NCI-H345 treated with DMSO at 0.1 percent for 48 hours (cell line): ENCODE results near the gene CCNB1.
"Not testable (repeated sequence)": the region's sequence is repeated elsewhere in the genome, so short reads cannot be mapped to it uniquely, and the experiment has no call there.

Experiments
- DNase-seq: peaks from one replicate; lab custom pipeline; 2025; ENCODE audit not compliant: unreplicated experiment; lab: John Stamatoyannopoulos, UW

The CCNB1 gene

DNA sequence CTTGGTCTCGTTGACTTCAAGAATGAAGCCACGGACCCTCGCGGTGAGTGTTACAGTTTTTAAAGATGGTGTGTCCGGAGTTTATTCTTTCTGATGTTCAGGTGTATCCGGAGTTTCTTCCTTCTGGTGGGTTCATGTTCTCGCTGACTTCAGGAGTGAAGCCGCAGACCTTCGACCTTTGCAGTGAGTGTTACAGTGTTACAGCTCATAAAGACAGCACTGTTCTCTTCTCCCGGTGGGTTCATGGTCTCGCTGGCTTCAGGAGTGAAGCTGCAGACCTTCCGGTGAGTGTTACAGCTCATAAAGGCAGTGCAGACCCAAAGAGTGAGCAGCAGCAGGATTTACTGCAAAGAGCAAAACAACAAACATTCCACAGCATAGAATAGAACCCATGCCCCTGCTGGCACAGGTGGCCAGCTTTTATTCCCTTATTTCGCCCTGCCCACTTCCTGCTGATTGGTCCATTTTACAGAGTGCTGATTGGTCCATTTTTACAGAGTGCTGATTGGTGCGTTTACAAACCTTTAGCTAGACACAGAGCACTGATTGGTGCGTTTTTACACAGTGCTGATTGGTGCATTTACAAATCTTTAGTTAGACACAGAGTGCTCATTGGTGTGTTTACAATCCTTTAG is 14.8 kb downstream of the CCNB1 start:
- not testable (repeated sequence) for DNase-seq

DNA sequence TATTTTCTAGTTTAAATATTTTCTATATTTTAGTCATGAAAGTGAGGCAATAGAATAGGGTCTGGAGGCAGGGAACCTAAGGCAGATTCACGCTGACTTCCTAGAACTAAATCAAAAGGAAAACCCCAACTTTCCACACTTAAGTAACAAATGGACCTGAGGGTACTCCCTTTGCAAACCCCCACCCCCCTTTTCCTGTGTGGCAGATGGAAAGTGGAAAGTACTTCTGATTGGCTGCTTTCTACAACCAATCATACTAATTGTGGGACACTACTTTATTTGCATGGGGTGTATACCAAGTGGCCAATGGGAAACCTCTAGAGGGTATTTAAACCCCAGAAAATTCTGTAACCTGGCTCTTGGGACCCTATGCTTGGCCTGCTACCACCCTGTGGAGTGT is 17.7 kb downstream of the CCNB1 start:
- DNase-seq, result no peak

DNA sequence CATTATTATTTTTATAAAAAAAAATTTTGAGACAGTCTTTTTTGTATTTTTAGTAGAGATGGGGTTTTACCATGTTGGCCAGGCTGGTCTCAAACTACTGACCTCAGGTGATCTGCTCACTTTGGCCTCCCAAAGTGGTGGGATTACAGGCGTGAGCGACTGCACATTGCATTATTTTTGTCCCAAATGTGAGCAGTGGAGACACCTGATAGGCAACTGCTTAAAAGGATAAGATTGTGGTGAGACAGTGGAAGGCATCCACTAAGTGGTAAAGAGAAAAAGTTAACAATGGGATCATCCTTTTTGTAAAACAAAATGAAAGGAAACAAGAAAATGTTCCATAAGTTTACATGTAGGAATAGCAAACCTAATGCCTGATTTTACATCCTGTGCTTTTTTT is 20.4 kb downstream of the CCNB1 start:
- DNase-seq, result no peak

DNA sequence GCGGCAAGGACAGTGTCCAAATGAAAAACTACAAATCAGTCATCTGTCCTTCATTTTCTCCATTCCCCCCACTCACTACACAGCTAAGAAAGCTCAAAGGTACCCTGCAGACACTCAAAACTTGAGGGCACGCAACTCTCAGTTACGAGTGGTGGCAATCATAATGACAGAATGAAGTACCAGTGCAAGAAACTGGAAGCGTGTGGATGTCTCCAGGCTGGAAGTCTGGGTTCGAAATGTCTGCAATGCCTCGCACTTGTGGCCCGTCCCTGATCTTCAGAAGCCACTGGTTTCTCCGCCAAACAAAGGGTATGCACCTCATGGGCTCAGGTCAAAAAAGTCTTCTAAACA is 21.8 kb downstream of the CCNB1 start:
- no peak for DNase-seq

DNA sequence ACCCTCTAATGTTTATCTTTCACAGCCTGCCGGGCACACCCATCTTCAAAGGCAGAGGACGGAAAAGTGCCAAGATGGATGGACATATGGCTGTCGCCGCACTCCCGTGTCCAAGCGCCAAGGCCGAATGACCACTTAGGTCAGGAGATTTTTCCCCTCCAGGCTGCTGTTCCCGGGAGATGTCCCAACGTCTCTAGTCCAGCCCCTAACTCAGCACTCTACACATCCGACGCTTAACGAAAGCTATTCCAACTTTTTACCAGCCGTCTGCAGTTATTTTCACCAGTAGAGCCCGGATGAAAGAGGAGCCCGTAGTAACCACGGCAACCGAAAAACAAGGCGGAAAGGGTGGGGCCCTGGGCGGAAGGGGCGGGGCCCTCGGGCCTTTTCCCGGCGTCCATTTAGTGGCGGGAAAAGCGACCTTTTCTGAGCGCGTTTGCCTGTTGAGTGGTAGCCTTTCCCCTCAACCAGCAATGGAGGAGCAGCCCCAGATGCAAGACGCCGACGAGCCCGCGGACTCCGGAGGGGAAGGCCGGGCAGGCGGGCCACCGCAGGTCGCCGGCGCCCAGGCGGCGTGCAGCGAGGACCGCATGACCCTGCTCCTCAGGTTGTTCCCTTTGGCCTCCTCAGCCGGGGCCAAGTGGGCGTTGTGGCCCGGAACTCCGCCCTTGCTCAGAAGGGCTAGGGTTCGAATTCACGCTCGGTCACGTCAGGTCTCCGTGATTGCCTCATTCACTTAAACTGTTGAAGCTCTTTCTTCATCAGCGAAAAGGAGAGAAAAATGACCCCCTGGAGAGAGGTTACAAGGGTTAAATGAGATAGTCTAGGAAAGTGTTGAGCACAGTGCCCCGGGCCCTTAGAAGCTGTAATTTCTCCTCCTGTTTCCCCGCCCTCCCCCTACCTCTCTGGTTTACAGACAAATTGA is 22.5 kb downstream of the CCNB1 start, which contains the start of gene CENPH:
TSS of gene CENPH (plus strand) at position 422 of the 925 bp plus-strand sequence. CDS start at position 474, 52 bp downstream.
- DNase-seq, result peak; percentile 72

DNA sequence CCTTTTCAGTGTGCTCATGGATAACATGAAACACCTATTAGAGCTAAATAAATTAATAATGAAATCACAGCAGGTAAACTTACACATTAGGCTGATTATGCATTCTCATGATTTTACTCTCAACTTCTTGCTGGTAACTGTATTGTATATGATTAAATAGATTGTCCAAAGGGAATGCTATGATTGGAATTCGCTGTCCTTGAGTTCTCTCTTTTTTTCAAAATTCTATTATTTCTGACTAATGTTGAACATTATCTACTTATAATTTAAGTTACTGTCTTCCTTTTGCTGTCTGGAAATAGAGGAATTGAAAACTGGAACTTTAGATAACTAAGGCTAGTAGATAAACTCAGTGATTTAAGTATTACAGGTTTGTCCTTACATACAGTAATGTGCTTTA is 35.5 kb downstream of the CCNB1 start:
- no peak for DNase-seq

DNA sequence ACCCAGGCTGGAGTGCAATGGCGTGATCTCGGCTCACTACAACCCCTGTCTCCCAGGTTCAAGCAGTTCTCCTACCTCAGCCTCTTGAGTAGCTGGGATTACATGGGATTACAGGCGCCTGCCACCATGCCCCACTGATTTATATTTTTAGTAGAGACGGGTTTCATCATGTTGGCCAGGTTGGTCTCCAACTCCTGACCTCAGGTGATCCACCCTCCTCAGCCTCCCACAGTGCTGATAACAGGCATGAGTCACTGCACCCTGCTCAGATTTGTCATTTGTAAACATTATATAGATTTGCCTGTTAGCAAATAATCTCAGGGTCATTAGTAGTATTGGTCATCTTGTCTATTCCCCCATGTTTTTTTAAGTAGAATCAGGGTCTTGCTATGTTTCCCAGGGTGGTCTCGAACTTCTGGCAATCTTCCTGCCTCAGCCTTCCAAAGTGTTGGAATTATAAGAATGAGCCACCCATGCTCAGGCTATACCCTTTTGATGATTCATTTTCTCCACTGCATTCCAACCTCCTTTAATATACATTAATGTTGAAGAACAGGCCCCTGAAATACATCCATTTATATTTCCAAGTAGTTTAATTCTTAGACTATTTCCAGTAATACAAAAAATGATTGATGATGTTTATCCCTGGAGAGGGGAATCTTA is 39.7 kb downstream of the CCNB1 start:
- no peak for DNase-seq

DNA sequence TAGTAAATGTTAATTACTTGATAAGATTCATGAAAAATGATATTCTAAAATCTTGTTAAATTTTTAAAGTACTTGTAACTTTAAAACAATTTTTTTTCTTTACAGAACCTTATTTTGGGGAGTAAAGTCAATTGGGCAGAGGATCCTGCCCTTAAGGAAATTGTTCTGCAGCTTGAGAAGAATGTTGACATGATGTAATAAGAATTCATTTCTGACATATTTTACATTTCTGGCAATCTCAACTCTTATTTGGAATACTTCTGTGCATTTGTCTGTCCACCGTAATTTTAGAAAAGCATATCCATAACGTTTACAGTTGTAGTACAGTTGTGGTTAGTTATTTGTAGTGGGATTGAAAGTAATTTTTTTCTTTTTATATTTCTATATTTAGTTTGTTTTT is 42.7 kb downstream of the CCNB1 start:
- no peak for DNase-seq

DNA sequence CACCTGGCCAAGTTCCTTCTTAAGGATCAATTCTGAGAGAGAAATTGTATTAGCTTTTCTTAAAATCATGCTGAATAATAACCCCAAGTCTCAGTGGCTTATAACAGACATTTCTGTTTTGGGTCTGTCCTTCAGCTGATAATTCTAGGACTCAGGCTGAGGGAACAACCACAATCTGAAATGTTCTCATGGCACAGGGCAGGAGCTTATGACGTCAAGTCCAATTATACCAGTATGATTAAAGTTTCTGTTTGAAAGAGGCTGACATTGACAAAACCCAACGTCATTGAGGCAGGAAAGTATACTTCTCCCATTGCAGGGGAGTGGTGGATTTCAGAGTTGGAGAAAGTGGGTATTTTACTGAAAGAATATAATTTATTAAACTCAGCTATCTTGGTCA is 44.2 kb downstream of the CCNB1 start:
- no peak for DNase-seq

DNA sequence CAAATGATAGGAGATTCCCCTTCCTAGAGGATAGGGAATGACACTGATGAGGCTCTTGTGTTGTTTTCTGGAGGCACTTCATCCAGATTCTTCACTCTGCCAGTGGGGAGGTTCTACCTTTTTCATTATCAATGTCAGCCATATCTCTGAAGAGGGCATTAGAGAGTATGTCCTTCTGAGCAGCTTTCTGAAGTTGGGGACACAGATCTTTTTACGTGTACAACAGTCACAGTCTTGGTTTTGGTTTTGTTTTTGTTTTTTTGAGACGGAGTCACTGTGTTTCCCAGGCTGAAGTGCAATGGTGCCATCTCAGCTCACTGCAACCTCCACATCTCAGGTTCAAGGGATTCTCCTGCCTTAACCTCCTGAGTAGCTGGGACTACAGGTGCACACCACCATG is 45.1 kb downstream of the CCNB1 start:
- DNase-seq, result no peak

DNA sequence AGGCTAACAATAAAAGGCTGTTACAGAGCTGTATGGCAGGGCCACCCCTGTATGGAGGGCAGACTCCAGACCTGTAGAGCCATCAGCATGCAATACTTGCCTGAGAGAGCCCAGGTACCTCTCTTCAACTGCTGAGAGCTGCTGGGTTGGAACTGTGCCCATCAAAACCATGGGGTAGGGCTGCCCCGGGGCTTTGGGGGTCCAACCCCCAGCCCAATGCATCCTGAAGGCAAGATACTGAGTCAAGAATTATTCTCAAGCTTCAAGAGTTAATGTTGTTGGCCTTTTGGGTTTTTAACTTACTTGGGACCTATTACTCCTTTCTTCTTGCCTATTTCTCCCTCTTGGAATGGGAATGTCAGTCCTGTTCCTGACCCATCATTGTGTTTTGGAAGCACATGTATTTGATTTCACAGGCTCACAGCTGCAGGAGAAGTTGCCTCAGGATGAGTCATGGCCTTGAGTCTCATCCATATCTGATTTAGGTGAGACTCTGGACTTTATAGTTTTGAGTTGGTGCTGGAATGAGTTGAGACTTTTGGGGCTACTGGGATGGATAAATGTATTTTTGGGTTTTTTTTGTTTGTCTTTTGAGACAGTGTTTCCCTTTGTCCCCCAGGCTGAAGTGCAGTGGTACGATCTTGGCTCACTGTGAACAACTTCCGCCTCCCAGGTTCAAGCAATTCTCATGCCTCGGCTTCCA is 46.7 kb downstream of the CCNB1 start:
- DNase-seq, result no peak

DNA sequence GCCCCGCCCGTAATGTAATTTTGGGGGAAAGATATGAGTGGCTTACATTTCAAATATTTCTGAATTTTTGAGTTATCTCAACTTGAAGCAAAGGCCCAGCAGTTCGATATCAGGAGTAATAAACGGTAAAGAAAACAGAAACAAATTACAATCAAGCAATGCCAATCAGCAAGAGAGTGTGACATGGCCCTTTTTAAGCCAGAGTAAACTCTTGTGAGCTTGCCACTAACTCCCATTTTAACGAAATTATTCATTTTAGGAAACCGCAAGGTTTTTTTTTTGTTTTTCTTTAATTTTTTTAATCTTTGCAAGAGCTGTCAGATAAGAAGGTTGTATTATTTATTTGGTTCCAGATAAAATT is 50.2 kb downstream of the CCNB1 start:
- peak; percentile 7 for DNase-seq

DNA sequence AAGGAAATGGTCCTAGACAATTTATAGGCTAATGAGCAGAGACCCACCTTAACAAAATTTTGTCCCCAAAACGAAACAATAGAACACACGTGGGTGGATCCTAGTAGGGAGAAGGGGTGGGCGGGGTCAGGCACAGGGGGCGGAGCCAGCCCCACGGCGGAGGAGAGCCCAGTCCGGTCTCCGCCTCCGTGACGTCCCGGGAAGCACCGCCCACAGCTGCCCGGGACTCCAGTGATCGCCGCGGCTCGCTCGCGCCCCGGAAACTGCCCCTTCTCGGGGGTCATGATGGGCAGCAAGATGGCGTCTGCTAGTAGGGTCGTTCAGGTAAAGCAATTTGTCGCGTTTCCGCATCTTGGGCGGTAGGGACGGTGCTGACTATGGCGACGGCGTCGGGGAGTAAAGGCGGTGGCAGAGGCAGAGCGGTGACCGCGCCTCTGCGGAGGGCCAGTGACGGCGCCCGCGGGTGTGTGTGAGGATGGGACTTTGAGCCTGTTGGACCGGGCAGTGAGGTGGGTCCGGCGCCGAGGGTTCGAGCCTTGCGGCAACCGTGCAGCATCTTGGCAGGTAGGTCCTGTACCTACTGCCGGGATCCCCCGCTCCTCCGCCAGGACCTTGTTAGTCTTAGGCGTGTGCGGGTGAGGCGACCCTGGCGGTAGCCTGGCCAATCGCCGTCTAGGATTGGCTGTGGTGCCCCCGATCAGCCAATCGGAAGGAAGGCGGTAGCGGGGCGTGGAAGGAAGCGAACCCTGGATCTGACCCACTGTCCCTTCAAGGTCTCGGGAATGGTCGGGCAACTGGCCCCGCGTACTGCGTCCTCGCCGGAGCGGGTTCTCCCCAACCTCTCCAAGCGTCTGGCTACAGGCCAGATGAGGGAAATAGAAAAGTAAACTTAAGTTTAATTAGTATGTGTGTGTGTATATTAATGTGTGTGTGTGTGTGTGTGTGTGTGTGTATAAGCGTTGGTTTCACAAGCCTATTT is 50.9 kb downstream of the CCNB1 start:
- DNase-seq, result peak; percentile 77

DNA sequence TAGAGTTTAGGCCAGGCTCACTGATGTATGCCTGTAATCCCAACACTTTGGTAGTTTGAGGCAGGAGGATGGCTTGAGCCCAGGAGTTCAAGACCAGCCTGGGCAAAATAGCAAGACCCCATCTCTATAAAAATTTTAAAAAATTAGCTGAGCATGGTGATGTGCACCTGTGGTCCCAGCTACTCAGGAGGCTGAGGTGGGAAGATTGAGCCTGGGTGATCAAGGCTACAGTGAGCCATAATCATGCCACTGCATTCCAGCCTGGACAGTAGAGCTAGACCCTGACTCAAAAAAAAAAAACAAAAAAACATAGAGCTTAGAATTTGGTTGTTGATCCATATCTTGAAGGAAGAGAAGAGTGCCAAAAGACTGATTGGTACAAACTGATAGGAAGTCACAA is 53.0 kb downstream of the CCNB1 start:
- no peak for DNase-seq

DNA sequence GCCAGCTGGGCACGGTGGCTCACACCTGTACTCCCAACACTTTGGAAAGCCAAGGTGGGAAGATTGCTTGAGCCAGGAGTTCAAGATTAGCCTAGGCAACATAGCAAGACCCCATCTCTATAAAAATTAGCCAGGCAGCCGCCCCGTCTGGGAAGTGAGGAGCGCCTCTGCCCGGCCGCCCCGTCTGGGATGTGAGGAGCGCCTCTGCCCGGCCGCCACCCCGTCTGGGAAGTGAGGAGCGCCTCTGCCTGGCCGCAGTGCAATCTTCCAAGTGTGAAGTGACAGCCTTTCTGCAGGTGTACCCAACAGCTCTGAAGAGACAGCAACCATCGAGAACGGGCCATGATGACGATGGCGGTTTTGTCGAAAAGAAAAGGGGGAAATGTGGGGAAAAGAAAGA is 53.4 kb downstream of the CCNB1 start:
- DNase-seq, result not testable (repeated sequence)

DNA sequence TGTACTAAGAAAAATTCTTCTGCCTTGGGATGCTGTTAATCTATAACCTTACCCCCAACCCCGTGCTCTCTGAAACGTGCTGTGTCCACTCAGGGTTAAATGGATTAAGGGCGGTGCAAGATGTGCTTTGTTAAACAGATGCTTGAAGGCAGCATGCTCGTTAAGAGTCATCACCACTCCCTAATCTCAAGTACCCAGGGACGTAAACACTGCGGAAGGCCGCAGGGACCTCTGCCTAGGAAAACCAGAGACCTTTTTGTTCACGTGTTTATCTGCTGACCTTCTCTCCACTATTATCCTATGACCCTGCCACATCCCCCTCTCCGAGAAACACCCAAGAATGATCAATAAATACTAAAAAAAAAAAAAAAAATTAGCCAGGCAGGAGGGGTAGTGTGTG is 53.9 kb downstream of the CCNB1 start:
- not testable (repeated sequence) for DNase-seq

DNA sequence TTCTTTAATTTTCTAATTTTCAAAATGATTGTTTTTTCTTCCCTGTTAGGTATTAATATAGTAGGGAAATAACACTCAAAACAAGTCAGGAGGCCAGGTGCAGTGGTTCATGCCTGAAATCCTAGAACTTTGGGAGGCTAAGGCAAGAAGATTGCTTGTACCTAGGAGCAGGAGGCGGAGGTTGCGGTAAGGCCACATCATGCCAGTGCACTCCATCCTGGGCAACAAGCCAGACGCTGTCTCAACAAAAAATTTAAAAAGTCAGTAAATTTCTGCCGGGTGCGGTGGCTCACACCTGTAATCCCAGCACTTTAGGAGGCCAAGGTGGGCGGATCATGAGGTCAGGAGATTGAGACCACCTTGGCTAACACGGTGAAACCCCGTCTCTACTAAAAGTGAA is 57.6 kb downstream of the CCNB1 start:
- no peak for DNase-seq

DNA sequence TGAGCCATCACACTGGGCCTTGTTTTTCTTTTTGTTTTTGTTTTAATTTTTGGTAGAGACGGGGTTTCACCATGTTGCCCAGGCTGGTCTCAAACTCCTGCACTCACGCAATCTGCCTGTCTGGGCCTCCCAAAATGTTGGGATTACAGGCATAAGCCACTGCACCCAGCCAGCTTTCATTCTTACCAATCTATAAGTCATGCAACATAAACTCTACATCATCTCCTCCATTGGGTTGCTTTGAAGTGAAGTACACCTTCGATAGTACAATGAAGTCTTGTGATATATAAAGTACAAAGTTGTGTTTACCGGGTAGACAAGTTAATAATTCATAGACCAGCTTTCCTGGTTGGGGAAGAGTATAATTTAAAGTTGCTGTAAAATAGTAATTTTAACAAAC is 58.9 kb downstream of the CCNB1 start:
- no peak for DNase-seq
